Mesangial cell (primary cell): ENCODE results near the gene ZNF440. TPM values are rescaled to one million over a fixed set of nuclear protein-coding genes. Genes with fewer than 3 reads are reported as not detected.

Experiments
- total RNA-seq: library from RNA; depleted of rRNA; stranded (reverse); fragments of >200 nt; gene quantifications from 2 replicates; pipeline ENCODE4 v1.2.3, GENCODE V29; 2015

Gene ZNF440
- total RNA-seq: 2.4 and 3.9 TPM in 2 replicates

DNA sequence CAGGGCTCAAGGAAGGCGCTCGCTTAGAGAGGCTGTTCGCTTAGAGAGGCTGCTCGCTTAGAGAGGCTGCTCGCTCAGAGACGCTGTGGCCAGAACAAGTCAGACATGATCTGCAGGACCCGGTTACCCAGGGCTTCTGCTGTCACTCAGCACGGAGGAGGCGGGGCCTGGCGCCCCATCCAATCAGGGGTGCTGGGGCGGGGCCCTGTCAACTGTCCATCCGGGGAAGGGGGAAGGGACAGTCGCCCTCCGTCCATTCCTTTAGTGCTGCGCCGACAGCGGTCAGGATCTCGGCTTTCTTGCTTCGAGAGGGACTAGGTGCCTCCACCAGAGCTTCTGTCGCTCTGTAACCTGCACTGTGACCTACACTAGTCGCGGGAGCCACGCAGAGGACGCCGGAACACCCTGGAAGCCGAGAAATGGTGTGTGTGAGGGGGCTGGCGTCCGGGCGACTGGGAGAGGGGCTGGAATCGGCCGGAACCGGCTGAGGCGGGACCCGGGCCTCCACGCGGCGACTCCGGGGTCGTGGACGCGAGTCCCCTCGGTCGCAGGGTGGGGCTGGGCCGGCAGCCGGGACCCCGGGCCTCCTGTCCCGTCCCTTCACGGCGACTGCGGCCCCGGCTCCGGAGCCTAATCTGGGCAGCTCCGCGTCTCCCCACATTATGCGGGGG is at the start of gene ZNF440:
Gene ZNF440, plus strand, starts transcription at position 245 of the 671 bp plus-strand sequence. Its CDS starts 175 bp downstream, at position 420.

DNA sequence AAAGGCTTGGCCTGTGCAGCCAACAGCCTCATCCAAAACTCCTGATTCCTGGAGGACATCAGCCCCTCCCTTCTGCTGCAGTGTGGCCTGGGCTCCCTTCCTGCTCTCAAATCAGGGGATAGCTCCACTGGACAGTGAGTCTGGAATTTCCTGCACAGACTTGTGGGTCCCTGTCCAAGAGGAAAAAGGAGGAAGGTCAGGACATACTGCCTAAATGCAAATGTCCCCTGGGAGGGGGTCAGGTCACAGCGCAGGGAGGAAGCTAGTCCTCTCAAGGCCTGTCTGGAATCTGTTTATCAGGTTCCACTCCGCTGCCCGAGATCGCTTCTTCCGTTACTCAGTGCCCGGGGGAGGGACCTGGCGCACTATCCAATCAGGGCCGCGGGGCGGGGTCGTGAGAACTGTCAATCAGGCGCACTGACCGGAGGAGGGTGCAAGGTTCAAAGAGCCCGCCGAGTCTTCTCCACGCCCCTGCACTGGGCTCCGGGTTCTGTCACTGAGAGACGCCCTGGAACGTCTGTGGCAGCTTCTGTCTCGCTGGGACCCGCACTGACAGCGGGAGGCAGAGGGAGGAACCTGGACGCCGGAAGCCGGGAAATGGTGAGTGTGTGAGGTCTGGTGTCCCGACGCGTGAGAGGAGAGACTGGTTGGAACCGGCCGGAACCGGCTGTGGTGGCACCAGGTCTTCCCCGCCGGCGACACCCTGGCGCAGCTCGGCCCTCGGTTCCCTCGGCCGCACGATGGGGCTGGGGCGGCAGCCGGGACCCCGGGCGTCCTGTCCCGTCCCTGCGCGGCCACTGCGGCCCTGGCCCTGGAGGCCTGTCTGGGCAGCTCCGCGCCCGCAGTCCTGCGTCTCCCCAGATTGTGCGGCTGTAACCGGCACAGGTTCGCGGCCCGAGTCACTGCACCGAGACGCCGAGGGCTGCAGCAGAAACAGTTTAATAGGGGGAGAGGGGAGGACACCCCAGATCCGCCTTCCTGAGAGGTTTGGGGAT is 47.2 kb upstream of the ZNF440 start, which contains the start of gene ZNF441:
Gene ZNF441, plus strand, starts transcription at position 404 of the 995 bp plus-strand sequence. Its CDS starts 194 bp downstream, at position 598.

DNA sequence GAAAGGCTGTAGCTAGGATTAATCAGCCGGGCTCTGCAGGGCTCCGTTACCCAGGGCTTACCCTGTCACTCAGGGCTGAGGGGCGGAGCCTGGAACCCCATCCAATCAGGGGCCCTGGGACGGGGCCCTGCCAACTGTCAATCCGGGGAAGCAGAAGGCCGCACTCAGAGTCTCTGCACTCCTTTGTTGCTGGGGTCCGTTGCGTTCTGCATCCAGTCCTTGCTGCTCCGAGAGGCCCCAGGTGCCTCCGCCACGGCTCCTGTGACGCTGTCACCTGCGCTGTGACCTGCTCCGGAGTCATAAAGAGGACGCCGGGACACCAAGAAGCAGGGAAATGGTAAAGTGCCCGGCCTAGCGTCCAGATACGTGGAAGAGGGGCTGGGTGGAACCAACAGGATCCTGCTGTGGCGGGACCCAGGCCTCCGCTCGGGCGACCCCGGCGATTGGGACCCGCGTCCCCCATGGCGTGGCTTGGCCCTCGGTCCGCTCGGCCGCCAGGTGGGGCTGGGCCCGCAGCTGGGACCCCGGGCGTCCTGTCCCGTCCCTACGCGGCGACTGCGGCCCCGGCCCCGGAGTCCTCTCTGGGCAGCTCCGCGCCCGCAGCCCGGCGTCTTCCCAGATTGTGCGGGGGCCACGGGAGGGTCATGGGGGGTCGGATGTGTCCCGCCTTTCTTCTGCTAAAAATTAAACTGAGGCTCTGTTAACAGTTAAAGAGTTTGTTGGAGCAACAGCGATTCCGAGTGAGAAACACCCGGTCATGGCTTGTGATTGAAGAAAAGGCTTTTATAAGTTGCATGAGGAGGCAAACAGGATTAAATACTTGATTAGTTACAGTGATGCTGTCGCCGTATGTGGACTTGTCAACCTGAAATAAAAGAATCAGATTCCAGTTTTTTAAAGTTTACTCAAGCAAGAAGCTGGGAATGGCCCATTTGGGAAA is 15.4 kb upstream of the ZNF440 start, which contains the start of gene ZNF491:
Gene ZNF491, plus strand, starts transcription at position 133 of the 940 bp plus-strand sequence. CDS start 7,431 bp downstream, outside the sequence.

DNA sequence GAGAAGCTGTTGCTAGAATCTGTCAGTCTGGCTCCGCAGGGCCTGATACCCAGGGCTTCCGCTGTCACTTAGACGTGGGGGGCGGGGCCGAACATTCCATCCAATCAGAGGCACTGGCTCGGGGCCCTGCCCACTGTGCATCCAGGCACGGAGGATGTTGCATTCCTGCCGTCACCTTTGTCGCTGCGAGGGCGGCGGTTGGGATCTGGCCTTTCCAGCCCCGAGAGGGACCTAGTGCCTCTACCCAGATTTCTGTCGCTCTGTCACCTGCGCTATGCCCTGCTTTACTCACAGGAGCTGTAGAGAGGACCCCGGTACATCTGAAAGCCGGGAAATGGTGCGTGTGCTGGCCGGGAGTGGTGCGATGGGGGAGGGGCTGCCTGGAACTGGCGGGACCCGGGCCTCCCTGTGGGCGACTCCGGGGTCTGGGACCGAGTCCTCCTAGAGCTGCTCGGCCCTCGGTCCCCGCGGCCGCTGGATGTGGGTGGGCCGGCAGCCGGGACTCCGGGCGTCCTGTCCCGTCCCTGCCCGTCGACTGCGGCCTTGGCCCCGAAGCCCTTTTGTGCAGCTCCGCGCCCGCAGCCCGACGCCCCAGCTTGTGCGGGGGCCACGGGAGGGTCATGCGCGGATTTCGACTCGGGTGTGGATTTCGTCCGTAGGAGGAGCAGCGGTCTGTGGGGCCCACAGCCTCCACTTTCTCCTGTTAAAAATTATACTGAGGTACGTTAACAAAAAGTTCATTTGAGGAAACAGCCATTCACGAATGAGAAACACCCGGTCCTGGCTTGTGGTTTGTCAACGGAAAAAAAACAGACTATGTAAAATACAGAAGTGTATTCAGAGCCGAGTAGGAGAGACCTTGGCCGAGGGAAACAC is 34.8 kb downstream of the ZNF440 start, which contains the start of gene ZNF439:
Gene ZNF439, plus strand, starts transcription at position 133 of the 876 bp plus-strand sequence. Its CDS starts 142 bp downstream, at position 275.

Other genes starting within 250 kb of the ZNF440 start
- gene ACP5, start 236.6 kb upstream of the ZNF440 start, total RNA-seq: 1.1 and 17.5 TPM in 2 replicates
- gene ZNF627, start 216.8 kb upstream of the ZNF440 start, total RNA-seq: 10.3 and 11.0 TPM in 2 replicates
- gene ZNF823, start 75.3 kb upstream of the ZNF440 start, total RNA-seq: 4.2 TPM in 2 replicates
- 2.3 and 3.9 TPM in 2 replicates for gene ZNF441, start 47.3 kb upstream of the ZNF440 start, total RNA-seq
- gene ZNF491, start 15.8 kb upstream of the ZNF440 start, total RNA-seq: 0.33 and 0.51 TPM in 2 replicates
- gene ZNF439, start 34.5 kb downstream of the ZNF440 start, total RNA-seq: 1.0 and 1.6 TPM in 2 replicates
- 8.0 and 8.6 TPM in 2 replicates for gene ZNF69, start 73.5 kb downstream of the ZNF440 start, total RNA-seq
- 2.9 and 4.6 TPM in 2 replicates for gene ZNF700, start 110.8 kb downstream of the ZNF440 start, total RNA-seq
- gene ZNF763, start 150.8 kb downstream of the ZNF440 start, total RNA-seq: 0.33 and 0.89 TPM in 2 replicates
- gene ZNF433, start 221.4 kb downstream of the ZNF440 start, total RNA-seq: 2.0 and 2.4 TPM in 2 replicates
- 0.16 TPM in 1 of 2 replicates, not detected in the other for gene ZNF878, start 238.7 kb downstream of the ZNF440 start, total RNA-seq